Fibroblast of skin of back (primary cell): ENCODE results near the gene LDB3.

Experiments
- DNase-seq: peaks from one replicate; pipeline ENCODE4 v3.0.0-alpha.2; 2013

LDB3 gene

GRCh38 chr10:86651631-86652331, 16.5 kb upstream of the LDB3 start:
- DNase-seq, result no peak

DNA sequence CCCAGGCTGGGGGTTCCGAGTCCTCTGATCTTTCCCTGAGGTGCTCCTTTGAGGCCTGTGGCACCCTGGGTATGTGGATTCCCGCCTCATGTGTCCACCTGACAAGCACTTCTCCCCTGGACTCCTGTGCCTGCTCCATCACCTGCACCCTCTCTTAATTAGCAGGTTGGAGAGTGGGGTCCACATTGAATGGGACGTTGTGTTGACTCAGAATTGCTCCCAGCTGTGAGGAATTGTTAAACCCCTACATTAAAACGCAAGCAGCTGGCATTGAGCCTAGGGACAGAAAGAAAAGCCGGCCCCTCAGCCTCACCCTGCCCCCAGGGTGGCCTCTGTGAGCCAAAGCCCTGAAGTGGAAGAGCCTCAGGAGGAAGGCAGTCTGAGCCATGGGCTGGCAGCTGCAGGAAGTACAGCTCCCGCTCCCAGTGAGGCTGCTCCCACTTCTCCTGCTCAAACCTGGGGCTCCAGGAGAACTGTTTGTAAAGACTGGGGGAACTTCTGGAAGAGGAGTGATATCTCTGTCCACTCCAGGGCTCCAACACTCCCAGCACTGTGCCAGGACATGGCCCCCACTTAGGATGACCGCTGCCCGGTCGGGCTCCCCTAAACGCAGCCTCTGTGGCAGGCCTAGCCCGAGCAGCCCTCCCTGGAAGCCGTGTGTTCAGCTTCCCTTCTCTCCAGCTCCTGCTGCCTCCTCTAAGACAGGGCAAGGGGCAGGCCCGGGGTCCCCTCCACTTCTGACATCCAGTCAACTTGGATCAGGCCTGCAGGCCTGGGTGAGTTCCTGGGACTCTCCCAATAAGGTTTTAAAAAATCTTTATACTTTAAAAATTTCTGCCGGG, 15.7 kb upstream of the LDB3 start:
- DNase-seq, result peak; percentile 40

- DNase-seq, result no peak
Observed at GRCh38 chr10:86653379-86653778, 14.9 kb upstream of the LDB3 start.

DNA sequence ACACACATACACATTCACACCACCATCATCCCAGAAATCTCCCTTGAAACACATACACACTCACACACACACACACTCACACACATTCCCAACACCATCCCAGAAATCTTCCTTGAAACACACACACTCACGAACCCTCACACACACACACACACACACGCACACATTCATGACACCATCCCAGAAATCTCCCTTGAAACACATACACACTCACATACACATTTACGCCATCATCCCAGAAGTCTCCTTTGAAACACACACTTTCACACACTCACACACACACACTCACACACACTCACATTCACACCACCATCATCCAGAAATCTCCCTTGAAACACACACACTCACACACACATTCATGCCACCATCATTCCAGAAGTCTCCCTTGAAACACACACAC, 14.3 kb upstream of the LDB3 start:
- DNase-seq, result no peak

- peak; percentile 44 for DNase-seq
Observed at GRCh38 chr10:86654411-86655172, 13.7 kb upstream of the LDB3 start, which contains the start of gene OPN4. Gene OPN4 (plus strand): TSS chr10:86654547. CDS start chr10:86654784, 237 bp downstream.

GRCh38 chr10:86655173-86655540, 13.2 kb upstream of the LDB3 start:
- DNase-seq, result no peak

DNA sequence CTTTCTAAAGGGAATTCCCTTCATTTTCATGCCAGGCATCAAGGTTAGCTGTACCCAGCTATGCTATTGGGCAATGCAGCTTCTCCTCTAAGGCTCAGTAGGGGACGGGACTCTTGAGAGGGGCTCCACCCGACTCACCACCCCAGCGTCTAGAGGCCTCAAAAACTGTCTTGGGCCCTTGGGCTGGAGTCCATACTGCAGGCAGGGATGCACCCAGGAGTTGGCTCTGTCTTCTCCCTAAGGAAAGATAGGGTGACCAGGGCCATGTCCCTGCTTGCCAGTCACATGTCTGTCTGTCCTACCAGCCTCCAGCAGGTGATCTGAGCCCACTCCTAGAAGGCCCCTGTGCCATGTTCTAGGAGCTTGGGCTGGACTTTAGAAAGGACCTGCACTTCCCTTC, 12.7 kb upstream of the LDB3 start:
- no peak for DNase-seq

GRCh38 chr10:86657011-86657395, 11.3 kb upstream of the LDB3 start:
- DNase-seq, result no peak

DNA sequence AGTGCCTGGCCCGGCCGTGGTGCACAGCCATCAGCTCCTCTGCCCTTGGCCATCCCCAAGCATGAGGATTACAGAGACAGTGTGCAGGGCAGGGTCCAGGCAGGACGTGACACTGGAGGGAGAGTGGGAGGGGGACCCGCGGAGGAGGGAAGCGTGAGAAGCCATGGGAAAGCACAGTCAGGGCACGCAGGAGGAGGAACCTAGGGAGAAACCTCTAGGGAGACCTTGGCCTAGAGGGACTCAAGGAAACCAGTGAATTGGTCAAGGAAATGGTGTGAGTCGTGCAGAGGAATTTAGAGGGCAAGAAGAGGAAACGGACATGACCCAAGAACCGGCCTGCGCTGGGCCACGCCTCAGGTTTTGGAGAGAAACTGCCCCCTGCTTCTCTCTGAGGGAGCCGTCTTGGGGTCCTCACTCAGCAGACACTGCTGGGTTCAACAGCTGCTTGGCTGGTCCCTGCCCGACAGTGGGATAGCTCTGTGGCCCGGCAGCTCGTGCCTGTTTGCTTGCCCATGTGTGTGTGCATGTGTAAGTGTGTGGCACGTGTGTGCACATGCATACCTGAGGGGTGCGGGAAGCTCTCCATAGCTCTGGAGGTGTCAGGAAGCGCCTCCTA, 10.8 kb upstream of the LDB3 start:
- no peak for DNase-seq

- DNase-seq, result no peak
Observed at GRCh38 chr10:86658261-86658741, 10.0 kb upstream of the LDB3 start.

GRCh38 chr10:86658751-86659150, 9.6 kb upstream of the LDB3 start:
- no peak for DNase-seq

- DNase-seq, result no peak
Observed at GRCh38 chr10:86659161-86659691, 9.1 kb upstream of the LDB3 start.

GRCh38 chr10:86659721-86660453, 8.4 kb upstream of the LDB3 start:
- no peak for DNase-seq

DNA sequence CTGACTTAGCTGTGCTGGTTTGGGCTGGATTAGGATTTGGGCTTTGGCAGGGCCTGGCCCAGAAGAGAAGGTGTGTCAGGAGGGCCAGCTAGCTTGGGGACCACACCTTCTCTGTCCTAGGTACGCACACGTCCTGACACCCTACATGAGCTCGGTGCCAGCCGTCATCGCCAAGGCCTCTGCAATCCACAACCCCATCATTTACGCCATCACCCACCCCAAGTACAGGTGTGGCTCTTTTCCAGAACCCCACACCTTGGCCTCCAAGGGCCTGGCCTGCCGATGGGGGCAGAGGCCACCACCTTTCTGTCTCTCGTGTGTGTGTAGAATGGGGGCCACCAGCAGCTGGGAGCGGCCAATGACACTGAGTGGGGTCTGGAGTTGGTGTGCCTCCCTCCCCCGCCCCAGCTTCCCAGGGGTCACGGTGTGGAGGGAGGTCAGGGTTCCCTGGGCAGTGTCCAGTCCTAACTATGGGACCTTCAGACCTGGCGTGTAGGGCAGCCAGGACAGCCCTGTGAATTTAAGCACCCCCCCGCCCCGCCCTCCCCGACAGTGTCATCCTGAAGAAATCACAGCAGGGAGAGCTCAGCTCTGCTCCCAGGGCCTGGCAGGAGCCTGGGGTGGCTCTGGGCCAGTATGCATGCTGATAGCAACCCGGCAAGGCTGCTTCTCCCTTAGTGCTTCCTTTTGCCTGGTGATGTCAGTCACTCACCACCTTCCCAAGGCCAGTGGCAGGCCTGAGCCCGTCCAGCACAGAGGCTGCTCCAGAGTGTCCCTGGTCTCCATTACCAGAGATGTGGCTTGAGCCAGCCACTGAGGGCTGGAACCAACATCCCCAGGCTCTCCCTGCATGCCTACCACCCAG, 6.9 kb upstream of the LDB3 start:
- DNase-seq, result peak; percentile 50

GRCh38 chr10:86662186-86663045, 5.9 kb upstream of the LDB3 start:
- DNase-seq, result no peak

DNA sequence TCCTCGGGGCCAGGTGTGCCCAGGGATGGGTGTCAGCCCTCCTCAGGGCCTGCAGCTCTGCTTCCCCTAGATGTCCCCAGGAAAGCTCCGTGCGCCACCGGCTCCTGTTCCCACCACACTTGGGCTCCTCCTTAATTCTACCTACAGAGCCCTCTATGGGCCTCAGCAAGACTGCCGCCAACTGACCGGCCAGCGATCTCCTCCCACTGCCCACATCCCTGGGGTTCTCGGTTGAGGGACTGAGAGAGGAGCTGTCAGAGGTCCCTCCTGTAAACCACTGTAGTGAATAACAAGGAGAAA, 5.3 kb upstream of the LDB3 start:
- DNase-seq, result no peak

GRCh38 chr10:86663576-86664339, 4.6 kb upstream of the LDB3 start:
- DNase-seq, result no peak

GRCh38 chr10:86664341-86665217, 3.7 kb upstream of the LDB3 start:
- DNase-seq, result no peak
